HG03108 (cell line): ENCODE measurements around the gene MOSPD3.
A peak's percentile ranks its signal among the peaks of the same experiment; 100 is the strongest.

Source experiments
- ATAC-seq: cut with Tn5 transposase; IDR thresholded peaks from one replicate; pipeline ENCODE4 v1.9.1; 2021; ENCODE audit warnings: moderate library complexity; ENCODE audit not compliant: unreplicated experiment

MOSPD3 gene

GRCh38 chr7:100621554-100621953, 9.2 kb downstream of the MOSPD3 start:
- no peak for ATAC-seq

DNA sequence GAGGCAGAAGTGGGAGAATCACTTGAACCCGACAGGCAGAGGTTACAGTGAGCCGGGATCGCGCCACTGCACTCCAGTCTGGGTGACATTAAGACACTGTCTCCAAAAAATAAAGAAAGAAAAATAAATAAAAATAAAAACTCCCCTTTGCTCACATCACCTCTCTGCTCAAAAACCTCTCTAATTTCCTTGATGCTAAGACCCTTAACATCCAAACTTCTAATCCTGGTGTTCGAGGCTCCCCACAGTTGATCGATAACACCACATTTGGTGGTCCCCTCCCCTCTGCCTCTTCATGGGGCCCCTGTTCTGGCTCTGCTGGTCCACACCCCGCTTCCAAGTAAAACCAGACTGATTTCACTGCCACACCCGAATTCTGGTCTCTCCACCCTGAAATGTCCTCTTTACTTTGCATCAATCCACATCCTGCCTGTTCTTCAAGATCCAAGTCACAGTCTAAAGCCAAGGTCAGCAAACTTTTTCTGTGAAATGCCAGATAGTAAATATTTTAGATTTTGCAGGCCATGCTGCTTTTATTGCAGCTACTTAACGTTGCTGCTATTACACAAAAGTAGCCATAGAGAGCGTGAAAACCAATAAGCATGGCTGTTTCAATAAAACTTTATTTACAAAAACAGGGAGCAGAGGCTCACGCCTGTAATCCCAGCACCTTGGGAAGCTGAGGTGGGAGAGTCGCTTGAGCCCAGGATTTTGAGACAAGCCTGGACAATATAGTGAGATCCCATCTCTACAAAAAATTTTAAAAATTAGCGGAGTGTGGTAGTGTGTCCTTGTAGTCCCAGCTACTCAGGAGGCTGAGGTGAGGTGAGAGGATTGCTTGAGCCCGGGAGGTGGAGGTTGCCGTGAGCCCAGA, 11.8 kb downstream of the MOSPD3 start:
- no peak for ATAC-seq

- no peak for ATAC-seq
Observed at GRCh38 chr7:100626055-100626454, 13.7 kb downstream of the MOSPD3 start.

DNA sequence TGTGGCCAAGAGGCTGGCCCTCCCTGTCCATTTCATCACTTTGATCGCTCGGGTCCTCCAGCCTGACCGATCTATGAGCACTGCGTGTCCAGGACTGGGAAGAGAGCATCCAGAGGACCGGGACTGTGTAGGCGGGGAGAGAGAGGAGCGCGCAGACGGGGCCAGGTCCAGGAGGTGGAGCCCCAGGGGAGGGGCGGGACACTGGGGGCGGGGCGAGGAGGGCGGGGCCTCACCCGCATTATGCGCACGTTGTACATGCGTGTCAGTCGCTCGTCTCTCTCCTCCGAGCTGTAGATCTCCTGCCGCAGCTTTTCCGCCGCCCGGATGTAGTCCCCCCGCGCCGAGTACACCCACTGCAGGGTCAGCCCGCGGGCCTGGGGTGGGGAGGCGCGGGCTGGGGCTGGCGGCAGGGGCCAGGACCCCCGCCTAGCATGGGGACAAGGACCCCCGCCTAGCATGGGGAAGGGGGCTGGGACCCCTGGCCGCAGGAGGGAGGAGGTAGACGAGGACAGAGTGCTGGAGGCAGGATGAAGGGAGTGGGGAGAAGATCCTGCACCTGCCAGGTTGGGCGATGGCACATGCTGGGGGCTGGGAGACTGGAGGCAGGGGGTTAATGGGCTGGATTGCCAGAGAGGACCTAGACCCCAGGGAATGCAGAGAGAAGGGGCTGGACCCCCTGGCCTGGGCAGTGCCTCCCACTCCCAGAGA, 14.3 kb downstream of the MOSPD3 start:
- peak; percentile 87 for ATAC-seq

DNA sequence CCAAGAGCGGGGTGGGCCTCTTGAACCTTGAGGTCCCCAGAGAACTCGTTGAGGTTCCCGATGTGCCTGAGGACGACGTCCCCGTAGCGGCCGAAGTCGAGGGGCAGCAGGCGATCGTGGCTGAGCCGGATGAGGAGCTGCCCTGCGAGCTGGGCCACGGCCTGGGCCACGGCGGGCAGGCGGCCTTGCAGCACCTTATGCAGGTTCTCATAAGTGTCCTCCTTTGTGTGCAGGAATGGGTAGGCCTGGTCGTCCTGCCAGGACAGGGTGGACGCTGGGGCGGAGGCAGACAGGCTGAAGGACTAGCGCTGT, 14.9 kb downstream of the MOSPD3 start:
- ATAC-seq: no peak

DNA sequence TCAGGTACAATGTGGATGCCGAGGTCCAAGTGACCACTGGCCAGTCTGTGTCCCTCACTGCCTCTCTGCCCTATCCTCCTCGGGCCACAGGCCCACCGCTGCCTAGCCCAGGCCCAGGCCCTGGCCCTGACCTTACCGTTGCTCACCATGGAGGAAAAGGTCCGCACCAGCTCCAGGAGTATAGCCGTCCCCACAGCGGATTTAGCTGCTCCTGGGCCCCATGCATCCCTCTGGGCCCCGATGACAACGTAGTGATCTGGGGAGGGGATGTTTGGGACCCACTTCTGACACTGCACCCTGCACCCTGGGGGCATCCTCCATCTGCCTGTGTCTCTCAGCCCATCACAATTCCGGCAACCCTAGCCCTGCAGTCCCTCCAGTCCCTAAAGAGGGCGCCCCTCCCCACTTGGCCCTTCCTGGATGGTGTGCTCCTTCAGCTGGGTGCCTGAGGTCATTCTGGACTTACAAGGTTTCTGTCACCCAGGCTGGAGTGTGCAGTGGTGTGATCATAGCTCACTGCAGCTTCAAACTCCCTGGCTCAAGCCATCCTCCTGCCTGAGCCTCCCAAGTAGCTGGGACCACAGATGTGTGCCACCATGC, 16.9 kb downstream of the MOSPD3 start:
- ATAC-seq: no peak

DNA sequence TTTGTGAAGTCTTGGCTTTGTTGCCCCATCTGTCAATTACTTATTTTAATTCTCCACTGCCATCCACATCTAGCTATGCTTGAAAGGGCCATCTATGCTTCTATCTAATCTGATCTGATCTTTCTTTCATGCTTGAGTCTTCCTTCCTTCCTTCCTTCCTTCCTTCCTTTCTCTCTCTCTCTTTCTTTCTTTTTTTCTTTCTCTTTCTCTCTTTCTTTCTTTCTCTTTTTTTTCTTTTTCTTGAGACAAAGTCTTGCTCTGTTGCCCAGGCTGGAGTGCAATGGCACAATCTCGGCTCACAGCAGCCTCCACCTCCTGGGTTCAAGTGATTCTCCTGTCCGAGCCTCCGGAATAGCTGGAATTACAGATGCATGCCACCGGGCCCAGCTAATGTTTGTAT, 17.7 kb downstream of the MOSPD3 start:
- no peak for ATAC-seq

- ATAC-seq: no peak
Observed at GRCh38 chr7:100632951-100633717, 20.8 kb downstream of the MOSPD3 start.

- ATAC-seq: no peak
Observed at GRCh38 chr7:100639995-100640516, 27.7 kb downstream of the MOSPD3 start.

GRCh38 chr7:100640517-100641440, 28.4 kb downstream of the MOSPD3 start:
- ATAC-seq: no peak

DNA sequence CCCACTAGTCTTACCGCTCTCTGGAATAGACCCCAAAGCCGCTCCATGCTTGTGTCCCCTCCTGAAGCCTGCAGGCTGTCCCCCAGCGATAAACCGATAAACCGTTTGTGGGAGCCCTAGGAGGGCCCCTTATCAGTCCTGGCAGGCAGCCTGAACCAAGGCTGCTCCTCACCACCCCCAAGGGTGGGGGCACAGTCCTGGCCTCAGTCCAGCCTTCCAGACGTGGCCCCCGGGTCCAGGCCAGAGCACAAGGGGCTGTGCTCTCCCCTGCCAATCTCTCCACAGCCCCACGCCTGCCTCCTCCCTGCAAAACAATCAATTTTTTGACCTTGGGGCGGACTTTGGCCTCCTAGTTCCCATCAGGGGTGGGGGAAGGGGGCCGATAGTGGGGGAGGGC, 29.1 kb downstream of the MOSPD3 start, which contains the start of gene TFR2:
TFR2 (minus strand) TSS at position 90 of the 397 bp plus-strand sequence; CDS start at position 47, 43 bp downstream.
- no peak for ATAC-seq

DNA sequence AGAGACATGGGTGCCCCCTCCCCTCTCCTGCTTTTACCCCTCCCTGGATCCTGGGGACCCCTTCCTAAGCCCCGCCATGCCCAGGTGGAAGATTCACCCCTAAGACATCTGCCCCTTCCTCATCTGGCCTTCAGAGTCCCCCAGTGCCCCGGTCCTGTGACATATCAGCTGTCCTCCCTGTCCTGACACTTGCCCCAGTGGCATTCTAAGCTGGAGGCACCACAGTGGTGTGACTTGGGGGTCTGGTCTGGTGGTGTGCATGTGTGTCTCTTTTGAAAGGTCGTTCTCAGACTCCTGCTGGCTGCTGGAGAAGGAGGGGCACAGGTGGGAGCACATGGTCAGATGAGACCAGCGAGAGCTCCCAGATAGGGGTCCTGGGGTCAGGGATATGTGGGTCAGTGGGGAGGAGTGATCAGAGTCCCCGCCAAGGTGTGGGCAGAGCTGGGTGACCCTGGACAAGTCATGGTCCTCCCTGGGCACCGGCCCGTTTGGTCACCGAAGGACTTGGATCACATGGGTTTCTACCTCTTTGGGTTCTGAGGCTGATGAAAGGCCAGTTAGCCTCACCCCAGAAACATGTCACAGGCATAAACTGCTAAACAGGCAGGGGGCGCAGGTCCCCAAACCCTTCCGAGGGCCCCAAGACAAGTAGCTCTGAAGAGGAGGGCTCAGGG, 29.7 kb downstream of the MOSPD3 start:
- no peak for ATAC-seq

- no peak for ATAC-seq
Observed at GRCh38 chr7:100642534-100642907, 30.2 kb downstream of the MOSPD3 start.

DNA sequence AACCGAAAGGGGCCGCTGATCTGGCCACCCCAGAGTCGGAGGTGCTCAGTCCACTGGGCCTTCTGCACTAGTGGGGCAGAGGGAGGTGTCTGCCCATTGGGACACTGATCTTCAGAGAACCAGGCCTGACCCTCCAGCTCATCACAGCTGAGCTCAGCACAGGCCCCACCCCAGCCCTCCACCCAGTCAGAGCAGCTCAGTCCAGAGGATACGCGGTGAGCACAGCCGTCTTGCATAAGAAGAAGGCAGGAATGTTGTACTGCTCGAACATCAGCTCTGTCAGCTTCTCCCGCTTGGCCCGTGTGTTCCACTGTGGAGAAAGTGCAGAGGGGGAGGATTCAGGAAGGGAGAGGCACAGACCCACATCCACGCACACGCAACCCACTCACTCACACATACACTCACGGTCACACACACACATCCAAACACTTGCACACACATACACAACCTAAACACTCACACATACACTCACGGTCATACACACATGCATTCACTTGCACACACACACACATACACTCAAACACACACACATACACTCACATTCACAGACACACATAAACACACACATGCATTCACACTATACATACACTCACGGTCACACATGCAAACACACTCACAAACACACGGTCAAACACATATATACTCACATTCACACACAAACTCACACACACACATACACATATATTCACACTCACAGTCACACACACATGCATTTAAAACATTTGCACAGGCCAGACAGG, 37.7 kb downstream of the MOSPD3 start:
- no peak for ATAC-seq

DNA sequence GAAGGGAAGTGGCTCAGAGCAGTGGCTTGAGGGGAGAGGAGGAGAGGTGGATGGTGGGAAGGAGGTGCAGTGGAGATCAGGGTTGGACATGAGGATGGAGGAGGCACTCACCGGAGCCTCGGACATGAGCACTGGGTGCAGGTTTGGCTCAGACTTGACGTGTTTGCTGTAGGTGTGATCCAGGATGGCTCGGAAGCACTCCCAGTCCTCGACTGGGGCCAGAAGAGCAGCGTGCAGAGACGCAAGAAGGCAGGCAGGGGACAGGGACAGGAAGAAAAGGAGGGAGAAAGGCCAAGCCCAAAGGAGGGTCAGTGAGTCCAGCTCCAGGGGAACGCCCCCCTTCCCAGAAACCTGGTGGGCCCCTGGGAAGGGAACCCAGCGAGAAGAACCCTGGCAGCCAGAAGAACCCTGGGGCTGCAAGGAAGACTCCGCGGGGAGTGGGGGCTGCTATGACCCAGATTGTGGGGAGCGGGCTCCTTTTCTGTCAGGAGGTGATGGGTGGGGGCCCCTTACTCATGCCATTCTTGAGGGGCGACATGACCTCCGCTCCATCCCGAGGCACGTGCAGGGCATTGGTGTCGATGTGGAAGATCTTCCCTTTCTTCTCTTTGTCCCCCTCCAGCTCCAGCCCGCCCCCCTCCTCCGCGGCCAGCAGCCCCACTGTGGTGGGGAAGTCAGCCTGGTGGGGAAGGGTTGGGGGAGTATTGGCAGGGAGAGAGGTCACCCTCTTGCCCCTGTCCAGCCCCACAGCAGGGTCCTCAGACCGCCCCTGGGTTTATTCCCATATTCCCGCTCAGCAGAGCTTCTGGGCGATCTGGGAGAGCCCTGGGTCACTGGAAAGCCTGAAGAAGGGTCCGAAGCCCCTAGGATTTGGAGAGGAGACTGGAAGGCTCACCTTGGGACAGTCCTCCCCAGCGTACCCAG, 42.8 kb downstream of the MOSPD3 start:
- ATAC-seq: no peak

DNA sequence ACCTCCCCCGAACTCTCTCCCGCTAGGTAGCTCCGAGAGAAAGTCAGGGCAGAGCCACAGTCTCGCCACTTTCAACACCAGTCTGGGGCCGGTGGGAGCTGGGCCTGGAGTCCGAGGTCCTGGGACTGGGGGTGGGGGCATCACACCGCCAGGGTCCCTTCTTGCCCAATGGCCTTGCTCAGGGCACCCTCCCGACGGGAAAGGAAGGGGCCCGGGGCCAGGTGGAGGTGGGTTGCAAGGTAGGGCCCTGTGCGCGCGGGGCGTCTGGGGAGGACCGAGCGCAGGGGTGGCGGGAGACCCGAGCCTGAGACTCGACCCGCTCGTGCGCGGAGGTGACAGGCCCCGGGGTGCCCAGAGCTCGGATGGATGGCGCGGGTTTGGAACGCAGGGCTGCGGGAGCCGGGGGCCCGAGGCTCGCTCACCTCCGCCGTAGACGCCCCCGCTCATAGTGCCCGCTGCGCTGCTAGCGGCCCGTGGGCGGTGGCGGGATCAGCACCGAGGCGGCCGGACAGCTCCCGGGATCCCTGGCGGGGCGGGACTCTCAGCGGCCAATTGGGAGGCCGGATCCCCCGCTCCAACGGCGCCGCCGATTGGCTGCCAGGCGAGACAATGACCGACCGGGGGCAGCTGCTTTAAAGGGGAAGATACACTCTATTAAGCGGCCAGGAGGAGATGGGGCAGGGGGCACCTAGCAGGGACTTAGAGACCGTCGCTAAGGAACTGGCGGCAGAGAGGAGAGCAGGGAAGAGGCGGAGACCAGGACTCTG, 43.8 kb downstream of the MOSPD3 start, which contains the start of gene ACTL6B:
ACTL6B (minus strand) TSS at position 541 of the 767 bp plus-strand sequence; CDS start at position 447, 94 bp downstream.
- ATAC-seq: no peak
